HEK293 (cell line): ENCODE measurements around the gene ZC3H11A.

Source experiments
- CTCF ChIA-PET: fragments of 350-600 bp; formaldehyde crosslinking; extraction: SDS; loops from one replicate; lab custom pipeline; 2021; ENCODE audit warnings: antibody characterized with exemption; lab: Yijun Ruan, JAX
- POLR2A ChIA-PET: fragments of 300-600 bp; formaldehyde crosslinking; extraction: SDS; loops from one replicate; lab custom pipeline; 2020; ENCODE audit warnings: antibody characterized with exemption, inconsistent platforms; lab: Yijun Ruan, JAX
- H3K27ac ChIP-seq: fragments of 200-500 bp; sonication (Bioruptor generic); 2 replicates; pipeline ENCODE4 v1.5.1; 2014; ENCODE audit warnings: low read depth, low read length, control low read depth, inconsistent platforms; ENCODE audit errors: extremely low read depth
- H3K36me3 ChIP-seq, 2 experiments: fragments of 200-500 bp in 1 of 2; sonication (Bioruptor generic) in 1 of 2; 1 replicate in 1 of 2; 2 replicates in 1 of 2; pipeline ENCODE4 v1.5.1; 2014 to 2017; ENCODE audit warnings: inconsistent platforms in 2 of 2, low read length in 2 of 2; ENCODE audit not compliant: control insufficient read depth in 2 of 2, insufficient read depth in 1 of 2
- H3K4me1 ChIP-seq: fragments of 200-500 bp; sonication (Bioruptor generic); 2 replicates; pipeline ENCODE4 v1.5.1; 2014; ENCODE audit warnings: mild to moderate bottlenecking, low read length, inconsistent platforms; ENCODE audit not compliant: control insufficient read depth, insufficient read depth
- H3K4me3 ChIP-seq: 2 replicates; pipeline ENCODE4 v1.5.1; 2011; ENCODE audit warnings: low read depth, mild to moderate bottlenecking, control low read depth, low read length, moderate library complexity
- H3K9me3 ChIP-seq: fragments of 200-500 bp; sonication (Bioruptor generic); 2 replicates; pipeline ENCODE4 v1.5.1; 2014; ENCODE audit warnings: low read depth, low read length, inconsistent platforms; ENCODE audit not compliant: control insufficient read depth, insufficient read depth
- HIC1 ChIP-seq: fragments of 450-650 bp; formaldehyde crosslinking; IDR thresholded peaks from 2 replicates; pipeline ENCODE4 v1.5.1; 2016; ENCODE audit warnings: missing biosample characterization, missing genetic modification characterization
- KLF7 ChIP-seq: fragments of 450-650 bp; formaldehyde crosslinking; IDR thresholded peaks from 2 replicates; pipeline ENCODE4 v1.5.1; 2016; ENCODE audit warnings: missing biosample characterization, missing genetic modification characterization, borderline replicate concordance
- OSR2 ChIP-seq: fragments of 450-650 bp; formaldehyde crosslinking; IDR thresholded peaks from 2 replicates; pipeline ENCODE4 v1.5.1; 2016; ENCODE audit warnings: missing biosample characterization, missing genetic modification characterization
- PATZ1 ChIP-seq: fragments of 450-650 bp; formaldehyde crosslinking; IDR thresholded peaks from 2 replicates; pipeline ENCODE4 v1.5.1; 2016; ENCODE audit warnings: missing biosample characterization, missing genetic modification characterization
- ZBTB1 ChIP-seq: fragments of 450-650 bp; formaldehyde crosslinking; IDR thresholded peaks from 2 replicates; pipeline ENCODE4 v1.5.1; 2016; ENCODE audit warnings: missing biosample characterization, missing genetic modification characterization
- ZBTB20 ChIP-seq: fragments of 450-650 bp; formaldehyde crosslinking; IDR thresholded peaks from 2 replicates; pipeline ENCODE4 v1.5.1; 2016; ENCODE audit warnings: missing biosample characterization, missing genetic modification characterization
- ZBTB6 ChIP-seq: fragments of 450-650 bp; formaldehyde crosslinking; IDR thresholded peaks from 2 replicates; pipeline ENCODE4 v1.5.1; 2017; ENCODE audit warnings: missing biosample characterization, missing genetic modification characterization
- ZNF146 ChIP-seq: fragments of 450-650 bp; formaldehyde crosslinking; IDR thresholded peaks from 2 replicates; pipeline ENCODE4 v1.5.1; 2016; ENCODE audit warnings: missing biosample characterization, missing genetic modification characterization
- ZNF19 ChIP-seq: fragments of 450-650 bp; formaldehyde crosslinking; IDR thresholded peaks from 2 replicates; pipeline ENCODE4; 2016; ENCODE audit warnings: missing biosample characterization, missing genetic modification characterization, low read depth
- ZNF2 ChIP-seq: fragments of 450-650 bp; formaldehyde crosslinking; IDR thresholded peaks from 2 replicates; pipeline ENCODE4 v1.5.1; 2016; ENCODE audit warnings: missing biosample characterization, missing genetic modification characterization
- ZNF280D ChIP-seq: fragments of 450-650 bp; formaldehyde crosslinking; IDR thresholded peaks from 2 replicates; pipeline ENCODE4 v1.5.1; 2016; ENCODE audit warnings: missing biosample characterization, missing genetic modification characterization
- ZNF311 ChIP-seq: fragments of 450-650 bp; formaldehyde crosslinking; IDR thresholded peaks from 2 replicates; pipeline ENCODE4 v1.5.1; 2017; ENCODE audit warnings: missing biosample characterization, missing genetic modification characterization, borderline replicate concordance
- ZNF354C ChIP-seq: fragments of 450-650 bp; formaldehyde crosslinking; IDR thresholded peaks from 2 replicates; pipeline ENCODE4 v1.5.1; 2016; ENCODE audit warnings: missing biosample characterization, missing genetic modification characterization, low read depth, borderline replicate concordance
- ZNF449 ChIP-seq: fragments of 450-650 bp; formaldehyde crosslinking; IDR thresholded peaks from 2 replicates; pipeline ENCODE4 v1.5.1; 2017; ENCODE audit warnings: missing biosample characterization, mild to moderate bottlenecking, missing genetic modification characterization, moderate library complexity
- ZNF48 ChIP-seq: fragments of 450-650 bp; formaldehyde crosslinking; IDR thresholded peaks from 2 replicates; pipeline ENCODE4 v1.5.1; 2016; ENCODE audit warnings: missing biosample characterization, missing genetic modification characterization
- ZNF521 ChIP-seq: fragments of 450-650 bp; formaldehyde crosslinking; IDR thresholded peaks from 2 replicates; pipeline ENCODE4 v1.5.1; 2017; ENCODE audit warnings: missing biosample characterization, mild to moderate bottlenecking, missing genetic modification characterization
- ZNF548 ChIP-seq: fragments of 450-650 bp; formaldehyde crosslinking; IDR thresholded peaks from 2 replicates; pipeline ENCODE4 v1.5.1; 2016; ENCODE audit warnings: missing biosample characterization, missing genetic modification characterization
- ZNF596 ChIP-seq: fragments of 450-650 bp; IDR thresholded peaks from 2 replicates; pipeline ENCODE4 v1.5.0; 2018; ENCODE audit warnings: missing biosample characterization, mild to moderate bottlenecking, missing genetic modification characterization, moderate library complexity
- ZNF626 ChIP-seq: fragments of 450-650 bp; sonication (Bioruptor Pico); formaldehyde crosslinking; IDR thresholded peaks from 2 replicates; pipeline ENCODE4 v1.5.1; 2018; ENCODE audit warnings: missing biosample characterization, missing genetic modification characterization, inconsistent platforms
- ZNF658 ChIP-seq: fragments of 450-650 bp; formaldehyde crosslinking; IDR thresholded peaks from 2 replicates; pipeline ENCODE4; 2016; ENCODE audit warnings: missing biosample characterization, missing genetic modification characterization

ZC3H11A gene

GRCh38 chr1:203818399-203818798 lies 23.0 kb downstream of the ZC3H11A start:
- Histone ChIP-seq H3K9me3 (no peaks in the 10 kb centered on the region), H3K4me1 (no peaks in the 10 kb centered on the region), H3K36me3 (peaks cover 58 to 87% of the 10 kb centered on the region in 2 experiments), H3K27ac (no peak overlapping the region), H3K4me3 (no peak overlapping the region)
- TF ChIP-seq ZNF146 (tag by site-specific recombination) (no peak), ZNF548 (no peak), ZNF521 (tag by site-specific recombination) (no peak), OSR2 (tag by site-specific recombination) (no peak), ZBTB6 (tag by site-specific recombination) (no peak), ZNF354C (no peak), ZBTB20 (no peak), ZNF19 (no peak), ZNF449 (tag by site-specific recombination) (no peak), ZNF596 (tag by site-specific recombination) (no peak), HIC1 (tag by site-specific recombination) (no peak), ZNF2 (tag by site-specific recombination) (no peak), ZNF280D (tag by site-specific recombination) (no peak), ZNF311 (tag by site-specific recombination) (no peak), ZNF48 (no peak), PATZ1 (tag by site-specific recombination) (no peak), ZNF658 (tag by site-specific recombination) (no peak), ZBTB1 (tag by site-specific recombination) (no peak), KLF7 (tag by site-specific recombination) (no peak), ZNF626 (tag by site-specific recombination) (no peak)
- ChIA-PET CTCF (interaction anchor here (0.6 to 1.0 kb wide), 3 partner anchors 11 to 969 kb away, joined by 3 to 4 read pairs (median 3); no protein-coding TSS in a partner anchor), POLR2A (no interaction called here)
